Osteoblast (primary cell): Measurements from ENCODE around the gene COLEC11. TPM values are rescaled to one million over a fixed set of nuclear protein-coding genes. Genes with fewer than 3 reads are reported as not detected.

Experiments used
- DNase-seq: peaks from one replicate; pipeline ENCODE4 v3.0.0; 2011; ENCODE audit warnings: low spot score, mixed read lengths; ENCODE audit not compliant: insufficient read length; ENCODE audit errors: missing footprints
- H2AFZ ChIP-seq: 2 replicates; pipeline ENCODE4 v1.6.0; 2011; ENCODE audit warnings: mild to moderate bottlenecking, low read length
- H3K27ac ChIP-seq: 2 replicates; pipeline ENCODE4 v1.5.1; 2011; ENCODE audit warnings: mild to moderate bottlenecking, low read depth, low read length, moderate library complexity
- H3K27me3 ChIP-seq: 2 replicates; pipeline ENCODE4 v1.6.0; 2012; ENCODE audit warnings: mild to moderate bottlenecking, control low read depth, inconsistent platforms, low read length, moderate library complexity; ENCODE audit not compliant: insufficient read depth
- H3K36me3 ChIP-seq: 2 replicates; pipeline ENCODE4 v1.5.1; 2011; ENCODE audit warnings: mild to moderate bottlenecking, low read length, control low read depth, moderate library complexity; ENCODE audit not compliant: insufficient read depth
- H3K4me1 ChIP-seq: 2 replicates; pipeline ENCODE4 v1.5.1; 2011; ENCODE audit warnings: mild to moderate bottlenecking, low read length, control low read depth, moderate library complexity; ENCODE audit not compliant: insufficient read depth
- H3K4me2 ChIP-seq: 2 replicates; pipeline ENCODE4 v1.6.0; 2011; ENCODE audit warnings: mild to moderate bottlenecking, low read length; ENCODE audit not compliant: insufficient read depth
- H3K4me3 ChIP-seq: fragments of 200-600 bp; sonication (generic); 3 replicates; pipeline ENCODE4 v1.5.1; 2012; ENCODE audit warnings: mild to moderate bottlenecking, low read length, inconsistent platforms; ENCODE audit not compliant: insufficient read depth
- H3K79me2 ChIP-seq: 2 replicates; pipeline ENCODE4 v1.6.0; 2012; ENCODE audit warnings: mild to moderate bottlenecking, low read length, control low read depth, inconsistent platforms; ENCODE audit not compliant: insufficient read depth
- H3K9me3 ChIP-seq: 2 replicates; pipeline ENCODE4 v1.5.1; 2011; ENCODE audit warnings: low read depth, low read length, control low read depth
- H4K20me1 ChIP-seq: 2 replicates; pipeline ENCODE4 v1.6.0; 2012; ENCODE audit warnings: mild to moderate bottlenecking, low read length, control low read depth; ENCODE audit not compliant: insufficient read depth
- total RNA-seq: library from RNA; depleted of rRNA; stranded (reverse); fragments of >200 nt; gene quantifications from 2 replicates; pipeline ENCODE4 v1.2.3, GENCODE V29; 2012
- TF ChIP-seq, protein P1 (sequence below): IDR thresholded peaks from 2 replicates; pipeline ENCODE4 v1.5.1; 2011; ENCODE audit warnings: mild to moderate bottlenecking, low read depth, low read length, moderate library complexity; ENCODE audit errors: extremely low read depth

Gene COLEC11
- total RNA-seq, 1 donor: 0.36 TPM

GRCh38 chr2:3585261-3586109 is 9.4 kb upstream of the COLEC11 start:
- no peak overlapping the region for H3K27ac ChIP-seq
- peaks cover 4% of the 10 kb centered on the region for H3K79me2 ChIP-seq
- no peaks in the 10 kb centered on the region for H3K4me1 ChIP-seq
- peaks cover 13% of the 10 kb centered on the region for H4K20me1 ChIP-seq
- no peak overlapping the region for H2AFZ ChIP-seq
- H3K4me3 ChIP-seq: peak overlapping the region; percentile 13
- peaks cover 25% of the 10 kb centered on the region for H3K36me3 ChIP-seq
- no peak for DNase-seq
- peak overlapping the region; percentile 60 for H3K4me2 ChIP-seq
- H3K27me3 ChIP-seq: no peaks in the 10 kb centered on the region
- H3K9me3 ChIP-seq: no peaks in the 10 kb centered on the region
- TF ChIP-seq, protein P1, sequence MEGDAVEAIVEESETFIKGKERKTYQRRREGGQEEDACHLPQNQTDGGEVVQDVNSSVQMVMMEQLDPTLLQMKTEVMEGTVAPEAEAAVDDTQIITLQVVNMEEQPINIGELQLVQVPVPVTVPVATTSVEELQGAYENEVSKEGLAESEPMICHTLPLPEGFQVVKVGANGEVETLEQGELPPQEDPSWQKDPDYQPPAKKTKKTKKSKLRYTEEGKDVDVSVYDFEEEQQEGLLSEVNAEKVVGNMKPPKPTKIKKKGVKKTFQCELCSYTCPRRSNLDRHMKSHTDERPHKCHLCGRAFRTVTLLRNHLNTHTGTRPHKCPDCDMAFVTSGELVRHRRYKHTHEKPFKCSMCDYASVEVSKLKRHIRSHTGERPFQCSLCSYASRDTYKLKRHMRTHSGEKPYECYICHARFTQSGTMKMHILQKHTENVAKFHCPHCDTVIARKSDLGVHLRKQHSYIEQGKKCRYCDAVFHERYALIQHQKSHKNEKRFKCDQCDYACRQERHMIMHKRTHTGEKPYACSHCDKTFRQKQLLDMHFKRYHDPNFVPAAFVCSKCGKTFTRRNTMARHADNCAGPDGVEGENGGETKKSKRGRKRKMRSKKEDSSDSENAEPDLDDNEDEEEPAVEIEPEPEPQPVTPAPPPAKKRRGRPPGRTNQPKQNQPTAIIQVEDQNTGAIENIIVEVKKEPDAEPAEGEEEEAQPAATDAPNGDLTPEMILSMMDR: no peak

- TF ChIP-seq, protein P1: no peak
- H4K20me1 ChIP-seq: peaks cover 8% of the 10 kb centered on the region
- peaks cover 18% of the 10 kb centered on the region for H3K36me3 ChIP-seq
- peaks cover 4% of the 10 kb centered on the region for H3K79me2 ChIP-seq
- H3K4me3 ChIP-seq: no peak overlapping the region
- H3K27me3 ChIP-seq: no peaks in the 10 kb centered on the region
- no peaks in the 10 kb centered on the region for H3K9me3 ChIP-seq
- no peak overlapping the region for H2AFZ ChIP-seq
- no peak for DNase-seq
- H3K4me2 ChIP-seq: no peak overlapping the region
- no peak overlapping the region for H3K27ac ChIP-seq
- no peaks in the 10 kb centered on the region for H3K4me1 ChIP-seq
These were observed 8.7 kb upstream of the COLEC11 start for GRCh38 chr2:3586220-3586619.

- H3K36me3 ChIP-seq: peaks cover 10% of the 10 kb centered on the region
- H2AFZ ChIP-seq: no peak overlapping the region
- no peak overlapping the region for H3K4me2 ChIP-seq
- H3K9me3 ChIP-seq: no peaks in the 10 kb centered on the region
- H3K27me3 ChIP-seq: no peaks in the 10 kb centered on the region
- peaks cover under 1% of the 10 kb centered on the region for H4K20me1 ChIP-seq
- no peak overlapping the region for H3K27ac ChIP-seq
- TF ChIP-seq, protein P1: no peak
- no peak for DNase-seq
- H3K4me1 ChIP-seq: no peaks in the 10 kb centered on the region
- H3K4me3 ChIP-seq: no peak overlapping the region
- no peaks in the 10 kb centered on the region for H3K79me2 ChIP-seq
These were observed 7.9 kb upstream of the COLEC11 start for GRCh38 chr2:3587021-3587420.

GRCh38 chr2:3587432-3587831 is 7.5 kb upstream of the COLEC11 start:
- Histone ChIP-seq H3K27ac (no peak overlapping the region), H2AFZ (no peak overlapping the region)

More at GRCh38 chr2:3587432-3587831, 7.5 kb upstream of the COLEC11 start:
- Histone ChIP-seq H3K9me3 (no peaks in the 10 kb centered on the region), H3K4me2 (no peak overlapping the region), H3K36me3 (peaks cover 7% of the 10 kb centered on the region), H3K27me3 (no peaks in the 10 kb centered on the region), H4K20me1 (no peaks in the 10 kb centered on the region), H3K4me1 (no peaks in the 10 kb centered on the region), H3K79me2 (no peaks in the 10 kb centered on the region), H3K4me3 (no peak overlapping the region)
- TF ChIP-seq, protein P1: no peak
- DNase-seq: no peak
